Testis (tissue), 2 donors: ENCODE data around the gene GNMT.

Experiments
- POLR2A ChIP-seq: fragments of 450-650 bp; IDR thresholded peaks from one replicate; pipeline ENCODE4 v1.6.1; 2017; ENCODE audit warnings: antibody characterized with exemption, mild to moderate bottlenecking, moderate library complexity
- TF ChIP-seq, protein P1 (sequence below), 3 experiments: fragments of 450-650 bp in 2 of 3; fragments of 200-600 bp in 1 of 3; sonication (generic) in 1 of 3; IDR thresholded peaks; one replicate each; pipeline ENCODE4 v1.5.1; 2016 to 2019; ENCODE audit warnings: antibody characterized with exemption in 3 of 3, mild to moderate bottlenecking in 2 of 3, moderate library complexity in 1 of 3

- TF ChIP-seq, protein P1, sequence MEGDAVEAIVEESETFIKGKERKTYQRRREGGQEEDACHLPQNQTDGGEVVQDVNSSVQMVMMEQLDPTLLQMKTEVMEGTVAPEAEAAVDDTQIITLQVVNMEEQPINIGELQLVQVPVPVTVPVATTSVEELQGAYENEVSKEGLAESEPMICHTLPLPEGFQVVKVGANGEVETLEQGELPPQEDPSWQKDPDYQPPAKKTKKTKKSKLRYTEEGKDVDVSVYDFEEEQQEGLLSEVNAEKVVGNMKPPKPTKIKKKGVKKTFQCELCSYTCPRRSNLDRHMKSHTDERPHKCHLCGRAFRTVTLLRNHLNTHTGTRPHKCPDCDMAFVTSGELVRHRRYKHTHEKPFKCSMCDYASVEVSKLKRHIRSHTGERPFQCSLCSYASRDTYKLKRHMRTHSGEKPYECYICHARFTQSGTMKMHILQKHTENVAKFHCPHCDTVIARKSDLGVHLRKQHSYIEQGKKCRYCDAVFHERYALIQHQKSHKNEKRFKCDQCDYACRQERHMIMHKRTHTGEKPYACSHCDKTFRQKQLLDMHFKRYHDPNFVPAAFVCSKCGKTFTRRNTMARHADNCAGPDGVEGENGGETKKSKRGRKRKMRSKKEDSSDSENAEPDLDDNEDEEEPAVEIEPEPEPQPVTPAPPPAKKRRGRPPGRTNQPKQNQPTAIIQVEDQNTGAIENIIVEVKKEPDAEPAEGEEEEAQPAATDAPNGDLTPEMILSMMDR (IDR thresholded peaks at IDR 0.05): no peak
- no peak for TF ChIP-seq POLR2A
Observed at GRCh38 chr6:42960243-42961019, at the start of gene GNMT.
